K562 (cell line): ENCODE data around the gene LTN1. TPM values are rescaled to one million over a fixed set of nuclear protein-coding genes. Genes with fewer than 3 reads are reported as not detected.

Experiments
- BHLHE40 ChIP-seq: IDR thresholded peaks from 2 replicates; pipeline ENCODE4 v1.6.1; 2011; ENCODE audit warnings: low read length, improper control_type of control experiment
- CBFA2T2 ChIP-seq: fragments of 450-650 bp; conservative IDR thresholded peaks from 2 replicates; pipeline ENCODE4 v1.6.1; 2017; ENCODE audit warnings: mild to moderate bottlenecking
- ETV6 ChIP-seq, 3 experiments: fragments of 150-350 bp in 1 of 3; sonication (generic) in 1 of 3; formaldehyde crosslinking in 1 of 3; IDR thresholded peaks; 2 replicates each; pipeline versions ENCODE4 v1.6.1 to v1.8.0; 2014 to 2022; ENCODE audit warnings: borderline replicate concordance in 2 of 3, low read depth in 2 of 3, antibody characterized with exemption in 1 of 3, low read length in 1 of 3, mild to moderate bottlenecking in 1 of 3, missing genetic modification reagents in 1 of 3
- MAFF ChIP-seq: IDR thresholded peaks from 2 replicates; pipeline ENCODE4 v1.6.1; 2012; ENCODE audit warnings: low read length, improper control_type of control experiment
- NCOA6 ChIP-seq: fragments of 450-650 bp; IDR thresholded peaks from 2 replicates; pipeline ENCODE4 v1.6.1; 2017; ENCODE audit warnings: mild to moderate bottlenecking
- PURB ChIP-seq: sonication (generic); formaldehyde crosslinking; IDR thresholded peaks from 2 replicates; pipeline ENCODE4 v1.9.0; 2021; ENCODE audit warnings: low read depth, mild to moderate bottlenecking, missing genetic modification reagents
- TRIM24 ChIP-seq, 2 experiments: fragments of 450-650 bp; IDR thresholded peaks; 2 replicates each; pipeline ENCODE4 v1.6.1; 2016
- WHSC1 ChIP-seq: IDR thresholded peaks from one replicate; pipeline ENCODE4 v1.6.1; 2012; ENCODE audit warnings: low read length, control low read depth, inconsistent platforms
- ZNF347 ChIP-seq: fragments of 450-650 bp; formaldehyde crosslinking; IDR thresholded peaks from 2 replicates; pipeline ENCODE4 v1.4.0; 2020; ENCODE audit warnings: low read depth, mild to moderate bottlenecking, moderate library complexity
- polyA plus RNA-seq, 8 experiments: library from polyadenylated mRNA; depleted of rRNA in 4 of 8; stranded (reverse) in 5 of 8; unstranded in 3 of 8; fragments of >200 nt; fragmentation: Nextera tagmentation in 2 of 8; fragmentation: Illumina TruSeq in 1 of 8; extraction: Ambion mirVana in 2 of 8; extraction: Trizol in 1 of 8; gene quantifications; 2 replicates each; pipeline versions ENCODE4 v1.2.1 to v1.2.3, GENCODE V29; 2011 to 2014; ENCODE audit warnings: inconsistent platforms in 1 of 8, missing spikeins in 1 of 8
- total RNA-seq, 7 experiments: library from RNA; depleted of rRNA in 6 of 7; stranded (reverse); fragments of >200 nt in 6 of 7; fragmentation: Illumina TruSeq in 2 of 7; extraction: Trizol in 2 of 7; gene quantifications; 2 replicates each; pipeline versions ENCODE4 v1.2.1 to v1.2.3, GENCODE V29; 2011 to 2021; ENCODE audit warnings: low replicate concordance in 1 of 7
- TF ChIP-seq, protein P1 (sequence below): sonication (generic); formaldehyde crosslinking; IDR thresholded peaks from 2 replicates; pipeline ENCODE4 v1.5.0; 2020; ENCODE audit warnings: missing genetic modification reagents
- TF ChIP-seq, protein P2 (sequence below): fragments of 450-650 bp; IDR thresholded peaks from 2 replicates; pipeline ENCODE4 v1.6.1; 2014; ENCODE audit warnings: low read depth, mild to moderate bottlenecking, moderate library complexity, borderline replicate concordance
- TF ChIP-seq, protein P3 (sequence below): fragments of 150-350 bp; conservative IDR thresholded peaks from 2 replicates; pipeline ENCODE4 v1.6.1; 2014; ENCODE audit warnings: low read length
- TF ChIP-seq, protein P4 (sequence below): fragments of 250-450 bp; sonication (Bioruptor Pico); IDR thresholded peaks from 2 replicates; pipeline ENCODE4 v1.8.0; 2022; ENCODE audit warnings: moderate library complexity, mild to moderate bottlenecking, inconsistent platforms

Gene LTN1
- total and polyA plus RNA-seq, 9 of the 15 experiments (the other 6 are each of a cell fraction or from before 2014, with no cell fraction given), result 15.7 to 49.6 (median 28.7) TPM

DNA sequence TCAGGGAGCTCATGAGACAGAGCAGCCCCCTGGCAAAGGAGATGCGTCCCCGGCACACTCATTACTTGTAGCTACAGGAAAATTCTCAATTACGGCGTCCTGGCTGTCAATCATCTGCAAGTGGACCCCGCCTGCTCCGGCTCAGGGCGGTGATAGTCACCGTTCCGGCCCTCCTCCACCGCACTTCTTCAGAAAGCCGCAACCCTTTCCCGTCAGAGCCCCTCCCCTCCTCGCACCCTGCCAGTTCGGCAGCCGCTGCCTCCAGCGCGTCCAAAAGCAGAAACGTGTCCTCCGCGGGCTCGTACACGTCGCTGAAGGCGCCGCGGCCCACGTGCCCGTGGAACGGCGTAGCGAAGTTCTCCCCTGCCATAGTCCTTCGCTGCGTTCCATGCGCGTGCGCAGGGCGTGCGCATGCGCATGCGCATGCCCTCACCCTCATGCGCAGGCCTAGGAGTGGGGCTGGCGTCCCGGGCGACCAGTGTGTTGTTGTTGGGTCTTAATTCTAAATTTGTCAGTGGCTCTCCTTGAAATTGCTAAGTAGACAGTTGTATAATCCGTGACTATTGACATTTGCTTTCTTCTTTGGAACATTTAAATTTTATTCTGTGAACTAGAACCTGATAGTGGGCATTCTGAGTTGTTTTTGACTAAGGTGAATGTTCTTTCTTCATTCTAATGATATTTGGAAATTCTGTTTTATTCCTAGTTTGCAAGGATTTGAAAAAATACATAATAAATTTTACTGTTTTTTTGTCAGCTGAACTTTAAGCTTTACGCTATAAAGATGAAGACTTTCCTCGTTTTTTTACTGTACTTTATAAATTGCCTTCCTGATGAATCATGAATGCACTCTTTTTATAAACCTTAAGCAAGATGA lies 107.5 kb downstream of the LTN1 start (continued):
- TF ChIP-seq, protein P1, sequence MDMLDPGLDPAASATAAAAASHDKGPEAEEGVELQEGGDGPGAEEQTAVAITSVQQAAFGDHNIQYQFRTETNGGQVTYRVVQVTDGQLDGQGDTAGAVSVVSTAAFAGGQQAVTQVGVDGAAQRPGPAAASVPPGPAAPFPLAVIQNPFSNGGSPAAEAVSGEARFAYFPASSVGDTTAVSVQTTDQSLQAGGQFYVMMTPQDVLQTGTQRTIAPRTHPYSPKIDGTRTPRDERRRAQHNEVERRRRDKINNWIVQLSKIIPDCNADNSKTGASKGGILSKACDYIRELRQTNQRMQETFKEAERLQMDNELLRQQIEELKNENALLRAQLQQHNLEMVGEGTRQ (CRISPR knock-in tag), result peak; percentile 88
- TF ChIP-seq WHSC1 (no peak), ETV6 (IDR thresholded peaks at IDR 0.05; ENCODE audit: borderline replicate concordance in 1 of 2, low read depth in 2 of 2, low read length in 1 of 2) (no peak), ETV6 (CRISPR knock-in tag; IDR thresholded peaks at IDR 0.05; ENCODE audit: borderline replicate concordance) (peak; percentile 75; the same call in 1 of the 2 replicates), CBFA2T2 (no peak), TRIM24 (IDR thresholded peaks at IDR 0.05) (no peak; a peak in 1 of 4 replicates), PURB (CRISPR knock-in tag) (no peak), NCOA6 (0 out of 2 replicates have a peak, but pooled peaks have one; percentile 48), ZNF347 (no peak), BHLHE40 (peak; percentile 91), MAFF (no peak)
- TF ChIP-seq, protein P2, sequence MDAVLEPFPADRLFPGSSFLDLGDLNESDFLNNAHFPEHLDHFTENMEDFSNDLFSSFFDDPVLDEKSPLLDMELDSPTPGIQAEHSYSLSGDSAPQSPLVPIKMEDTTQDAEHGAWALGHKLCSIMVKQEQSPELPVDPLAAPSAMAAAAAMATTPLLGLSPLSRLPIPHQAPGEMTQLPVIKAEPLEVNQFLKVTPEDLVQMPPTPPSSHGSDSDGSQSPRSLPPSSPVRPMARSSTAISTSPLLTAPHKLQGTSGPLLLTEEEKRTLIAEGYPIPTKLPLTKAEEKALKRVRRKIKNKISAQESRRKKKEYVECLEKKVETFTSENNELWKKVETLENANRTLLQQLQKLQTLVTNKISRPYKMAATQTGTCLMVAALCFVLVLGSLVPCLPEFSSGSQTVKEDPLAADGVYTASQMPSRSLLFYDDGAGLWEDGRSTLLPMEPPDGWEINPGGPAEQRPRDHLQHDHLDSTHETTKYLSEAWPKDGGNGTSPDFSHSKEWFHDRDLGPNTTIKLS, result peak; percentile 96
- TF ChIP-seq, protein P3, sequence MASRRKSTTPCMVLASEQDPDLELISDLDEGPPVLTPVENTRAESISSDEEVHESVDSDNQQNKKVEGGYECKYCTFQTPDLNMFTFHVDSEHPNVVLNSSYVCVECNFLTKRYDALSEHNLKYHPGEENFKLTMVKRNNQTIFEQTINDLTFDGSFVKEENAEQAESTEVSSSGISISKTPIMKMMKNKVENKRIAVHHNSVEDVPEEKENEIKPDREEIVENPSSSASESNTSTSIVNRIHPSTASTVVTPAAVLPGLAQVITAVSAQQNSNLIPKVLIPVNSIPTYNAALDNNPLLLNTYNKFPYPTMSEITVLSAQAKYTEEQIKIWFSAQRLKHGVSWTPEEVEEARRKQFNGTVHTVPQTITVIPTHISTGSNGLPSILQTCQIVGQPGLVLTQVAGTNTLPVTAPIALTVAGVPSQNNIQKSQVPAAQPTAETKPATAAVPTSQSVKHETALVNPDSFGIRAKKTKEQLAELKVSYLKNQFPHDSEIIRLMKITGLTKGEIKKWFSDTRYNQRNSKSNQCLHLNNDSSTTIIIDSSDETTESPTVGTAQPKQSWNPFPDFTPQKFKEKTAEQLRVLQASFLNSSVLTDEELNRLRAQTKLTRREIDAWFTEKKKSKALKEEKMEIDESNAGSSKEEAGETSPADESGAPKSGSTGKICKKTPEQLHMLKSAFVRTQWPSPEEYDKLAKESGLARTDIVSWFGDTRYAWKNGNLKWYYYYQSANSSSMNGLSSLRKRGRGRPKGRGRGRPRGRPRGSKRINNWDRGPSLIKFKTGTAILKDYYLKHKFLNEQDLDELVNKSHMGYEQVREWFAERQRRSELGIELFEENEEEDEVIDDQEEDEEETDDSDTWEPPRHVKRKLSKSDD, result 0 out of 2 replicates have a peak, but pooled peaks have one; percentile 59
- TF ChIP-seq, protein P4, sequence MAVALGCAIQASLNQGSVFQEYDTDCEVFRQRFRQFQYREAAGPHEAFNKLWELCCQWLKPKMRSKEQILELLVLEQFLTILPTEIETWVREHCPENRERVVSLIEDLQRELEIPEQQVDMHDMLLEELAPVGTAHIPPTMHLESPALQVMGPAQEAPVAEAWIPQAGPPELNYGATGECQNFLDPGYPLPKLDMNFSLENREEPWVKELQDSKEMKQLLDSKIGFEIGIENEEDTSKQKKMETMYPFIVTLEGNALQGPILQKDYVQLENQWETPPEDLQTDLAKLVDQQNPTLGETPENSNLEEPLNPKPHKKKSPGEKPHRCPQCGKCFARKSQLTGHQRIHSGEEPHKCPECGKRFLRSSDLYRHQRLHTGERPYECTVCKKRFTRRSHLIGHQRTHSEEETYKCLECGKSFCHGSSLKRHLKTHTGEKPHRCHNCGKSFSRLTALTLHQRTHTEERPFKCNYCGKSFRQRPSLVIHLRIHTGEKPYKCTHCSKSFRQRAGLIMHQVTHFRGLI (CRISPR knock-in tag), result no peak
